ENCODE results near the gene PHEX.

The PHEX gene

GRCh38 chrX:22186165-22186564 is 154.0 kb downstream of the PHEX start:
- Histone ChIP-seq H4K20me1 (ENCODE audit: low read depth, low read length) (no peaks in the 10 kb centered on the region), H2AFZ (ENCODE audit: low read depth, low read length, severe bottlenecking) (no peak overlapping the region), H3K27ac (ENCODE audit: low read depth, low read length) (no peak overlapping the region), H3F3A (ENCODE audit: insufficient read depth) (no peaks in the 10 kb centered on the region), H3K4me2 (ENCODE audit: low read depth, low read length, poor library complexity, severe bottlenecking) (no peak overlapping the region), H3K9ac (ENCODE audit: low read length) (no peak overlapping the region), H3K4me3 (ENCODE audit: insufficient read depth, low read length, poor library complexity, severe bottlenecking) (no peak overlapping the region), H3K9me3 (ENCODE audit: insufficient read depth, low read length) (no peaks in the 10 kb centered on the region), H3K9me2 (replicated peaks; ENCODE audit: insufficient read depth, low read length) (no peaks in the 10 kb centered on the region), H3K36me3 (ENCODE audit: low read length) (no peaks in the 10 kb centered on the region), H3K79me2 (ENCODE audit: insufficient read depth, low read length) (no peaks in the 10 kb centered on the region), H3K27me3 (ENCODE audit: low read length) (no peaks in the 10 kb centered on the region)
- TF ChIP-seq CTCF (IDR thresholded peaks at IDR 0.05; ENCODE audit: insufficient read depth, low read length, poor library complexity, severe bottlenecking): no peak
- no peak for TF ChIP-seq EZH2phosphoT487 (conservative IDR thresholded peaks at IDR 0.05; ENCODE audit: low read length)

GRCh38 chrX:22192419-22193060 is 160.4 kb downstream of the PHEX start:
- no peaks in the 10 kb centered on the region for H3K36me3 ChIP-seq (ENCODE audit: low read length)
- no peak overlapping the region for H3K4me2 ChIP-seq (ENCODE audit: low read depth, low read length, poor library complexity, severe bottlenecking)
- no peaks in the 10 kb centered on the region for H3K79me2 ChIP-seq (ENCODE audit: insufficient read depth, low read length)
- H3K9ac ChIP-seq (ENCODE audit: low read length): no peak overlapping the region
- H3F3A ChIP-seq (ENCODE audit: insufficient read depth): no peaks in the 10 kb centered on the region
- H3K4me3 ChIP-seq (ENCODE audit: insufficient read depth, low read length, poor library complexity, severe bottlenecking): no peak overlapping the region
- H2AFZ ChIP-seq (ENCODE audit: low read depth, low read length, severe bottlenecking): no peak overlapping the region
- no peaks in the 10 kb centered on the region for H3K9me2 ChIP-seq (replicated peaks; ENCODE audit: insufficient read depth, low read length)
- H3K27me3 ChIP-seq (ENCODE audit: low read length): no peaks in the 10 kb centered on the region
- no peaks in the 10 kb centered on the region for H3K9me3 ChIP-seq (ENCODE audit: insufficient read depth, low read length)
- H3K27ac ChIP-seq (ENCODE audit: low read depth, low read length): no peak overlapping the region
- TF ChIP-seq EZH2phosphoT487 (conservative IDR thresholded peaks at IDR 0.05; ENCODE audit: low read length) (no peak), CTCF (IDR thresholded peaks at IDR 0.05; ENCODE audit: insufficient read depth, low read length, poor library complexity, severe bottlenecking) (peak; percentile 49)
- no peaks in the 10 kb centered on the region for H4K20me1 ChIP-seq (ENCODE audit: low read depth, low read length)

GRCh38 chrX:22193851-22194659 is 161.9 kb downstream of the PHEX start:
- no peaks in the 10 kb centered on the region for H3K27me3 ChIP-seq (ENCODE audit: low read length)
- no peaks in the 10 kb centered on the region for H3K9me3 ChIP-seq (ENCODE audit: insufficient read depth, low read length)
- H4K20me1 ChIP-seq (ENCODE audit: low read depth, low read length): no peaks in the 10 kb centered on the region
- no peak overlapping the region for H3K9ac ChIP-seq (ENCODE audit: low read length)
- no peak overlapping the region for H2AFZ ChIP-seq (ENCODE audit: low read depth, low read length, severe bottlenecking)
- no peaks in the 10 kb centered on the region for H3F3A ChIP-seq (ENCODE audit: insufficient read depth)
- no peak overlapping the region for H3K4me3 ChIP-seq (ENCODE audit: insufficient read depth, low read length, poor library complexity, severe bottlenecking)
- H3K4me2 ChIP-seq (ENCODE audit: low read depth, low read length, poor library complexity, severe bottlenecking): no peak overlapping the region
- no peaks in the 10 kb centered on the region for H3K36me3 ChIP-seq (ENCODE audit: low read length)
- H3K27ac ChIP-seq (ENCODE audit: low read depth, low read length): no peak overlapping the region
- TF ChIP-seq CTCF (IDR thresholded peaks at IDR 0.05; ENCODE audit: insufficient read depth, low read length, poor library complexity, severe bottlenecking) (no peak), EZH2phosphoT487 (conservative IDR thresholded peaks at IDR 0.05; ENCODE audit: low read length) (no peak)
- H3K79me2 ChIP-seq (ENCODE audit: insufficient read depth, low read length): no peaks in the 10 kb centered on the region
- no peaks in the 10 kb centered on the region for H3K9me2 ChIP-seq (replicated peaks; ENCODE audit: insufficient read depth, low read length)
